ENCODE results near the gene TST.

- no peak for TF ChIP-seq CTCF (IDR thresholded peaks at IDR 0.05)
- TF ChIP-seq POLR2AphosphoS5 (IDR thresholded peaks at IDR 0.05): no peak
These were observed 18.3 kb downstream of the TST start for GRCh38 chr22:37000676-37001534.

Data from prostate gland (tissue), 2 donors.